Lower leg skin (tissue), 3 donors: Measurements from ENCODE around the gene SPTLC1.

Experiments
- POLR2A ChIP-seq, 2 donors: fragments of 450-650 bp; IDR thresholded peaks; one replicate each; pipeline ENCODE4 v1.6.1; 2016 to 2017; ENCODE audit warnings: antibody characterized with exemption in 2 of 2, mild to moderate bottlenecking in 1 of 2, moderate library complexity in 1 of 2
- TF ChIP-seq, protein P1 (sequence below), 3 donors: fragments of 450-650 bp; IDR thresholded peaks; one replicate each; pipeline ENCODE4 v1.5.1; 2016; ENCODE audit warnings: antibody characterized with exemption in 3 of 3, mild to moderate bottlenecking in 3 of 3, moderate library complexity in 2 of 3

DNA sequence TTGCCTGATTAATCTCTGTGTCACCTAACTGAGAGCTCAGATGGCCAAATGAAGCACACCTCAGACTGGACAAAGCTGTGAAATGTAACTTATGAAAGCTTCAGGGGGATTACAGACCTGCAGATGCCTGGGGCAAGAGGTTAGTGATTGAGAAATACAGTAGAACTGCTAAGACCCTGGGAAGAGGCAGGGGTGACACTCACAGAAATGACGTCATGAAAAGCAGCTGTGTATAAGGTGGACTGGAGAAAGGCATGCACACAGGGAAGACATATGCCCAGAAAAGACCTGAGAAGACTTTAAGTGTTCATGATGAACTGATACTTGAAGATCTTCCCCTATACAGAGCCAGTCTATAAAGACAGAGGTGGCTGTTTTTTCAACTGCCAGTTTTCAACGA lies 49.3 kb upstream of the SPTLC1 start:
- no peak for TF ChIP-seq POLR2A (IDR thresholded peaks at IDR 0.05)
- TF ChIP-seq, protein P1, sequence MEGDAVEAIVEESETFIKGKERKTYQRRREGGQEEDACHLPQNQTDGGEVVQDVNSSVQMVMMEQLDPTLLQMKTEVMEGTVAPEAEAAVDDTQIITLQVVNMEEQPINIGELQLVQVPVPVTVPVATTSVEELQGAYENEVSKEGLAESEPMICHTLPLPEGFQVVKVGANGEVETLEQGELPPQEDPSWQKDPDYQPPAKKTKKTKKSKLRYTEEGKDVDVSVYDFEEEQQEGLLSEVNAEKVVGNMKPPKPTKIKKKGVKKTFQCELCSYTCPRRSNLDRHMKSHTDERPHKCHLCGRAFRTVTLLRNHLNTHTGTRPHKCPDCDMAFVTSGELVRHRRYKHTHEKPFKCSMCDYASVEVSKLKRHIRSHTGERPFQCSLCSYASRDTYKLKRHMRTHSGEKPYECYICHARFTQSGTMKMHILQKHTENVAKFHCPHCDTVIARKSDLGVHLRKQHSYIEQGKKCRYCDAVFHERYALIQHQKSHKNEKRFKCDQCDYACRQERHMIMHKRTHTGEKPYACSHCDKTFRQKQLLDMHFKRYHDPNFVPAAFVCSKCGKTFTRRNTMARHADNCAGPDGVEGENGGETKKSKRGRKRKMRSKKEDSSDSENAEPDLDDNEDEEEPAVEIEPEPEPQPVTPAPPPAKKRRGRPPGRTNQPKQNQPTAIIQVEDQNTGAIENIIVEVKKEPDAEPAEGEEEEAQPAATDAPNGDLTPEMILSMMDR (IDR thresholded peaks at IDR 0.05), result no peak
